Keratinocyte (primary cell): ENCODE data around the gene HK1.

Experiments
- EZH2 ChIP-seq: IDR thresholded peaks from one replicate; pipeline ENCODE4 v1.6.1; 2012; ENCODE audit warnings: inconsistent platforms, mild to moderate bottlenecking, low read length, moderate library complexity
- TF ChIP-seq, protein P1 (sequence below), 3 experiments: IDR thresholded peaks in 1 of 3; conservative IDR thresholded peaks in 1 of 3; optimal IDR thresholded peaks in 1 of 3; 2 replicates in 2 of 3; 3 replicates in 1 of 3; pipeline versions ENCODE3 to v1.5.1; 2011; ENCODE audit warnings: low read length in 3 of 3, mild to moderate bottlenecking in 3 of 3, moderate library complexity in 2 of 3, control low read depth in 1 of 3, inconsistent platforms in 1 of 3; ENCODE audit not compliant: insufficient read depth in 2 of 3; ENCODE audit errors: extremely low read depth in 1 of 3

DNA sequence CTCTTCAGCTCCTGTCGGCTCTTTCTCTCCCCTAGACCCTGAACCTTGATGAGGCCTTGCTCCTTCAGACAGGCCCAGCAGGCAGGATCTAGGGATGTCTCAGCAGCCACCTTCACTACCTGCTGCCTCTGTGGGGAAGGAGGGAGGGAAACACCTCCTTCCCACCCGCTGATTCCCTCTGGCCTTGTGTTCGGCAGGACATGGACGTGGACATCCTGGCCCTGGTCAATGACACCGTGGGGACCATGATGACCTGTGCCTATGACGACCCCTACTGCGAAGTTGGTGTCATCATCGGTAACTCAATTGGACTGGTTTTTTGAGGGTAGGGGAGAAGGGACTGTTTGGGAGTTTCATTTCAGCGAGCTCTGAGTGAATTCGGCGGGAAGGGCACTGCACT is 37.8 kb upstream of the HK1 start:
- no peak for TF ChIP-seq EZH2
- TF ChIP-seq, protein P1, sequence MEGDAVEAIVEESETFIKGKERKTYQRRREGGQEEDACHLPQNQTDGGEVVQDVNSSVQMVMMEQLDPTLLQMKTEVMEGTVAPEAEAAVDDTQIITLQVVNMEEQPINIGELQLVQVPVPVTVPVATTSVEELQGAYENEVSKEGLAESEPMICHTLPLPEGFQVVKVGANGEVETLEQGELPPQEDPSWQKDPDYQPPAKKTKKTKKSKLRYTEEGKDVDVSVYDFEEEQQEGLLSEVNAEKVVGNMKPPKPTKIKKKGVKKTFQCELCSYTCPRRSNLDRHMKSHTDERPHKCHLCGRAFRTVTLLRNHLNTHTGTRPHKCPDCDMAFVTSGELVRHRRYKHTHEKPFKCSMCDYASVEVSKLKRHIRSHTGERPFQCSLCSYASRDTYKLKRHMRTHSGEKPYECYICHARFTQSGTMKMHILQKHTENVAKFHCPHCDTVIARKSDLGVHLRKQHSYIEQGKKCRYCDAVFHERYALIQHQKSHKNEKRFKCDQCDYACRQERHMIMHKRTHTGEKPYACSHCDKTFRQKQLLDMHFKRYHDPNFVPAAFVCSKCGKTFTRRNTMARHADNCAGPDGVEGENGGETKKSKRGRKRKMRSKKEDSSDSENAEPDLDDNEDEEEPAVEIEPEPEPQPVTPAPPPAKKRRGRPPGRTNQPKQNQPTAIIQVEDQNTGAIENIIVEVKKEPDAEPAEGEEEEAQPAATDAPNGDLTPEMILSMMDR (optimal IDR thresholded peaks at IDR 0.05 in 1 of 3, IDR thresholded peaks at IDR 0.05 in 1 of 3, conservative IDR thresholded peaks at IDR 0.05 in 1 of 3; ENCODE audit: extremely low read depth in 1 of 3, insufficient read depth in 2 of 3, low read length in 3 of 3): no peak
